ENCODE data around the gene FOXF2. TPM values are rescaled to one million over a fixed set of nuclear protein-coding genes. Genes with fewer than 3 reads are reported as not detected.
A peak's percentile ranks its signal among the peaks of the same experiment; 100 is the strongest.

The FOXF2 gene
- total RNA-seq, 1 donor from 2014 or later: not detected

- Mint-ChIP-seq H3K4me1 (ENCODE audit: low read depth) (no peaks in the 10 kb centered on the region), H3K27ac (no peak overlapping the region), H3K9me3 (ENCODE audit: low read depth) (peaks cover 8% of the 10 kb centered on the region), H3K4me3 (ENCODE audit: low read depth) (no peak overlapping the region), H3K36me3 (ENCODE audit: insufficient read depth) (no peaks in the 10 kb centered on the region), H3K27me3 (peaks cover 87% of the 10 kb centered on the region)
- DNase-seq (ENCODE audit: low spot score, unreplicated experiment): no peak
- TF ChIP-seq, protein P1, sequence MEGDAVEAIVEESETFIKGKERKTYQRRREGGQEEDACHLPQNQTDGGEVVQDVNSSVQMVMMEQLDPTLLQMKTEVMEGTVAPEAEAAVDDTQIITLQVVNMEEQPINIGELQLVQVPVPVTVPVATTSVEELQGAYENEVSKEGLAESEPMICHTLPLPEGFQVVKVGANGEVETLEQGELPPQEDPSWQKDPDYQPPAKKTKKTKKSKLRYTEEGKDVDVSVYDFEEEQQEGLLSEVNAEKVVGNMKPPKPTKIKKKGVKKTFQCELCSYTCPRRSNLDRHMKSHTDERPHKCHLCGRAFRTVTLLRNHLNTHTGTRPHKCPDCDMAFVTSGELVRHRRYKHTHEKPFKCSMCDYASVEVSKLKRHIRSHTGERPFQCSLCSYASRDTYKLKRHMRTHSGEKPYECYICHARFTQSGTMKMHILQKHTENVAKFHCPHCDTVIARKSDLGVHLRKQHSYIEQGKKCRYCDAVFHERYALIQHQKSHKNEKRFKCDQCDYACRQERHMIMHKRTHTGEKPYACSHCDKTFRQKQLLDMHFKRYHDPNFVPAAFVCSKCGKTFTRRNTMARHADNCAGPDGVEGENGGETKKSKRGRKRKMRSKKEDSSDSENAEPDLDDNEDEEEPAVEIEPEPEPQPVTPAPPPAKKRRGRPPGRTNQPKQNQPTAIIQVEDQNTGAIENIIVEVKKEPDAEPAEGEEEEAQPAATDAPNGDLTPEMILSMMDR (IDR thresholded peaks at IDR 0.05; ENCODE audit: unreplicated experiment): no peak
Observed at GRCh38 chr6:1371933-1372332, 17.4 kb upstream of the FOXF2 start.

DNA sequence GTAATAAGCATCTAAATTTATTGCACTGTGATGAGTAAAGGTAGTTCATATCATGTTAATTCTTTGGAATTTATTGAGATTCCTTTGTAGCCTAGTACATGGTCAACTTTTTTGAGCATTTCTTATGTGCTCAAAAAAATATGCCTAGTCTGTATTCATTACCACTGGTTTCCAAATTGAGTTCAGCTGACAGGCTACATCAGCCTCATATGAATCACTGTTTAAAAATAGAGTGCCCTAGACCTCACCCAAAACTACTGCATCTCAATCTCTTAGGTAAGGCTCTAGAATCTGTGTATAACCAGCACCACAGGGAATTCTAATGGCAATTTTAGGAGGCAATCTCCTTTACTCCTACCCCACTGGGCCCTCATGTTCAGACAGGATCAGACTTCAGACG lies 16.7 kb upstream of the FOXF2 start:
- TF ChIP-seq, protein P1 (IDR thresholded peaks at IDR 0.05; ENCODE audit: unreplicated experiment): no peak
- Mint-ChIP-seq H3K36me3 (ENCODE audit: insufficient read depth) (no peaks in the 10 kb centered on the region), H3K4me1 (ENCODE audit: low read depth) (no peaks in the 10 kb centered on the region), H3K9me3 (ENCODE audit: low read depth) (peaks cover 8% of the 10 kb centered on the region), H3K4me3 (ENCODE audit: low read depth) (no peak overlapping the region), H3K27me3 (peaks cover 89% of the 10 kb centered on the region), H3K27ac (no peak overlapping the region)
- DNase-seq (ENCODE audit: low spot score, unreplicated experiment): no peak

GRCh38 chr6:1376653-1377052 lies 12.7 kb upstream of the FOXF2 start:
- Mint-ChIP-seq H3K27me3 (peaks cover 93% of the 10 kb centered on the region), H3K9me3 (ENCODE audit: low read depth) (peaks cover 3% of the 10 kb centered on the region), H3K4me1 (ENCODE audit: low read depth) (no peaks in the 10 kb centered on the region), H3K27ac (no peak overlapping the region), H3K36me3 (ENCODE audit: insufficient read depth) (no peaks in the 10 kb centered on the region), H3K4me3 (ENCODE audit: low read depth) (peak overlapping the region; percentile 20)
- TF ChIP-seq, protein P1 (IDR thresholded peaks at IDR 0.05; ENCODE audit: unreplicated experiment): no peak
- DNase-seq (ENCODE audit: low spot score, unreplicated experiment): no peak

DNA sequence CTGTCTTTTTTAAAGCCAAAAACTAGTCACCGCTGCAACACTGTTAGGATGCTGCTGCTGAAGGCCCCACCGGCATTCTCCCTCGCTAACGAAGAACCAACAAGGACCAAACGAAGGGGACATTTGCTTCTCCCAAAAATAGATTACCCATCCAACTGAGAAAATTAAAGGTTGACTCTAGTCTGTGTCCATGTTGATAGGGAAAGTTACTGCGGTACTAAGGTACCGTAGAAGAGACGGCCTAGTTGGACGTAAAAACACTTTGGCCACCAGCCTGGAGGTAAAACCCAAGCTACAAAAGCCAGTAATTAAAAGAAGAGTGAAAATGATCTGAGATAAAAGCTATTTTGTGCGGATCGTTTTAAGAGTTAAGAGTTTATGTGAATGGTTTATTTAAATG lies 11.8 kb upstream of the FOXF2 start:
- Mint-ChIP-seq H3K4me1 (ENCODE audit: low read depth) (no peaks in the 10 kb centered on the region), H3K27ac (no peak overlapping the region), H3K9me3 (ENCODE audit: low read depth) (peaks cover 3% of the 10 kb centered on the region), H3K27me3 (peaks cover 87% of the 10 kb centered on the region), H3K36me3 (ENCODE audit: insufficient read depth) (no peaks in the 10 kb centered on the region), H3K4me3 (ENCODE audit: low read depth) (no peak overlapping the region)
- no peak for DNase-seq (ENCODE audit: low spot score, unreplicated experiment)
- TF ChIP-seq, protein P1 (IDR thresholded peaks at IDR 0.05; ENCODE audit: unreplicated experiment): no peak

DNA sequence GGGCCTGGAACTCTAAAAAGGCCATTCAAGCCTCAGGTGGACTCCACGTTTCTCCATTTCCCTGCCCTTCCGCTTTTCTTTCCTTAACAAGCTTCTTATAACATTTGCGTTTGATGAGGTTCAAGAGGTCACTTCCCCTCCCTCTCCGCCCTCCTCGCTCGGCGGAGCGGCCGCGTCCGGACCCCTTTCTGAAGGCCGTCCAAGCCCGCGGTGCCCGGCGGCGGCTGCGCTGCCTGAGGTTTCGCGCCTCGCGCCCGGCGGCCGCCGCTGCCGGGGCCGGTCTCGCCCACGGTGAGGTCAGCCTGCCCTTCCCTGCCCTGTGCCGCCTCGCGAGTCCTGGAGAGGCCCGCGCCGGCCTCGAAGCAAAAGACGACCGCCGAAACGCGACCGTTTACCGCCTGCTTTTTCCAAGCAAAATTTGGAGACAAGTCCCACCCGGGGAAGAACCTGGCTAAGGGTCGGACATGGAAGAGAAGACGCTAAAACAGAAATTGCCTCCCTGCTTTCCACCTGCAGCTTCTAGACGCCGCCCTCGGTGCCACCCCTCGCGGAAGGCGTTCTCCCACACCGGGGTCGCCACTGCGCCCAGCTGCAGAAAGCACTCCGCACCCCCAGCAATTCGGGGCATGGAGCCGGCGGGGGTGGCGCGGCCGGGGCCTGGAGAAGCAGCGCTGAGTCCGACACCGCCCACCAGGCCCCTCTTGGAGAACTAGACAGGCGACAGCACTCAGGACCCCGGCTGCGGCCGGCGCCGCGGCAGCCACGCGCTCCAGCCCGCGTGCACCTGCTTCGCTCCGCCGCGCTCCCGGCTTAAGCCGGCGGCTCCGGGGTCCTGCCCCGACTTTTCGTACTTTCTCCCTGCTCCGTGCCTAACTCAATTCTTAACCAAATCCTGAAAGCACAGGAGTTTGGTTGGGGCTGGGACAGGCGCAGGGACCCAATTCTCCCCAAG lies 11.0 kb upstream of the FOXF2 start:
- no peaks in the 10 kb centered on the region for H3K4me1 Mint-ChIP-seq (ENCODE audit: low read depth)
- TF ChIP-seq, protein P1 (IDR thresholded peaks at IDR 0.05; ENCODE audit: unreplicated experiment): no peak
- no peak overlapping the region for H3K27ac Mint-ChIP-seq
- H3K4me3 Mint-ChIP-seq (ENCODE audit: low read depth): no peak overlapping the region
- H3K36me3 Mint-ChIP-seq (ENCODE audit: insufficient read depth): no peaks in the 10 kb centered on the region
- no peaks in the 10 kb centered on the region for H3K9me3 Mint-ChIP-seq (ENCODE audit: low read depth)
- DNase-seq (ENCODE audit: low spot score, unreplicated experiment): no peak
- H3K27me3 Mint-ChIP-seq: peaks cover 86% of the 10 kb centered on the region
